ENCODE measurements around the gene TM7SF2. TPM values are rescaled to one million over a fixed set of nuclear protein-coding genes. Genes with fewer than 3 reads are reported as not detected.

The TM7SF2 gene
- total and polyA plus RNA-seq, 2 of the 13 experiments (the other 11 are each of a cell fraction or from before 2014, with no cell fraction given): 56.0 to 66.9 TPM

DNA sequence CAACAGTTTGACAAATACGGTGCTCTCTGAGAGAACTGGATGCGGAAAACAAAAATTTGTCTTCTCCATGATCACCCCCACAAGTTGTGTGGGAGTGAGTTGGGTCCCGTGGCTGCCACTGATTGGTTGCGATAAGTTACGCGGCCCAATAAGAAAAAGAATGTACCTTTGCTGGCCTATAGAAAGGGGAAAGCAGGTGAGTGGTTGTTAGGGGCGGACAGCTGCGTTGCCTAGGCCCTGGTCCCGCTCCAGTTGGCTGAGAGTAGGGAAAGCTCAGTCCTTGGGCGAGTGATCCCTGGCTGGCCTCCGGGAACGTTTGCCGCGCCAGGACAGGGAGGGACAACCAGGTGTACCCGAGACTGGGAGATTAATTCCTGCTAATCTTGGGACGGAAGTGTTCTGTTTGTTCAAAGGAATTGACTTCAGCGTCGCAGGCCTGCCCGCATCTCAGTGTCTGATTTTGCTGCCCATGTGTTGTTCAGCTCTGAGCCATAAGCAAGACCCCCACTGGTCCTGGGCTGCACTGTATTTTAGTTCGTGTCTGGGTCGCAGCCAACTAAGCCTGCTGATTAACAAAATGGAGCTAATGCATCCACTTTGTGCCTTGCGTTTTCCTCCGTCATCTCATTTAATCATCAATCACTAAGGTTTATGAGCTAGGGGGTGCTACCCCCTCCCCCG, 23.4 kb downstream of the TM7SF2 start (continued):
- TF ChIP-seq, protein P1, sequence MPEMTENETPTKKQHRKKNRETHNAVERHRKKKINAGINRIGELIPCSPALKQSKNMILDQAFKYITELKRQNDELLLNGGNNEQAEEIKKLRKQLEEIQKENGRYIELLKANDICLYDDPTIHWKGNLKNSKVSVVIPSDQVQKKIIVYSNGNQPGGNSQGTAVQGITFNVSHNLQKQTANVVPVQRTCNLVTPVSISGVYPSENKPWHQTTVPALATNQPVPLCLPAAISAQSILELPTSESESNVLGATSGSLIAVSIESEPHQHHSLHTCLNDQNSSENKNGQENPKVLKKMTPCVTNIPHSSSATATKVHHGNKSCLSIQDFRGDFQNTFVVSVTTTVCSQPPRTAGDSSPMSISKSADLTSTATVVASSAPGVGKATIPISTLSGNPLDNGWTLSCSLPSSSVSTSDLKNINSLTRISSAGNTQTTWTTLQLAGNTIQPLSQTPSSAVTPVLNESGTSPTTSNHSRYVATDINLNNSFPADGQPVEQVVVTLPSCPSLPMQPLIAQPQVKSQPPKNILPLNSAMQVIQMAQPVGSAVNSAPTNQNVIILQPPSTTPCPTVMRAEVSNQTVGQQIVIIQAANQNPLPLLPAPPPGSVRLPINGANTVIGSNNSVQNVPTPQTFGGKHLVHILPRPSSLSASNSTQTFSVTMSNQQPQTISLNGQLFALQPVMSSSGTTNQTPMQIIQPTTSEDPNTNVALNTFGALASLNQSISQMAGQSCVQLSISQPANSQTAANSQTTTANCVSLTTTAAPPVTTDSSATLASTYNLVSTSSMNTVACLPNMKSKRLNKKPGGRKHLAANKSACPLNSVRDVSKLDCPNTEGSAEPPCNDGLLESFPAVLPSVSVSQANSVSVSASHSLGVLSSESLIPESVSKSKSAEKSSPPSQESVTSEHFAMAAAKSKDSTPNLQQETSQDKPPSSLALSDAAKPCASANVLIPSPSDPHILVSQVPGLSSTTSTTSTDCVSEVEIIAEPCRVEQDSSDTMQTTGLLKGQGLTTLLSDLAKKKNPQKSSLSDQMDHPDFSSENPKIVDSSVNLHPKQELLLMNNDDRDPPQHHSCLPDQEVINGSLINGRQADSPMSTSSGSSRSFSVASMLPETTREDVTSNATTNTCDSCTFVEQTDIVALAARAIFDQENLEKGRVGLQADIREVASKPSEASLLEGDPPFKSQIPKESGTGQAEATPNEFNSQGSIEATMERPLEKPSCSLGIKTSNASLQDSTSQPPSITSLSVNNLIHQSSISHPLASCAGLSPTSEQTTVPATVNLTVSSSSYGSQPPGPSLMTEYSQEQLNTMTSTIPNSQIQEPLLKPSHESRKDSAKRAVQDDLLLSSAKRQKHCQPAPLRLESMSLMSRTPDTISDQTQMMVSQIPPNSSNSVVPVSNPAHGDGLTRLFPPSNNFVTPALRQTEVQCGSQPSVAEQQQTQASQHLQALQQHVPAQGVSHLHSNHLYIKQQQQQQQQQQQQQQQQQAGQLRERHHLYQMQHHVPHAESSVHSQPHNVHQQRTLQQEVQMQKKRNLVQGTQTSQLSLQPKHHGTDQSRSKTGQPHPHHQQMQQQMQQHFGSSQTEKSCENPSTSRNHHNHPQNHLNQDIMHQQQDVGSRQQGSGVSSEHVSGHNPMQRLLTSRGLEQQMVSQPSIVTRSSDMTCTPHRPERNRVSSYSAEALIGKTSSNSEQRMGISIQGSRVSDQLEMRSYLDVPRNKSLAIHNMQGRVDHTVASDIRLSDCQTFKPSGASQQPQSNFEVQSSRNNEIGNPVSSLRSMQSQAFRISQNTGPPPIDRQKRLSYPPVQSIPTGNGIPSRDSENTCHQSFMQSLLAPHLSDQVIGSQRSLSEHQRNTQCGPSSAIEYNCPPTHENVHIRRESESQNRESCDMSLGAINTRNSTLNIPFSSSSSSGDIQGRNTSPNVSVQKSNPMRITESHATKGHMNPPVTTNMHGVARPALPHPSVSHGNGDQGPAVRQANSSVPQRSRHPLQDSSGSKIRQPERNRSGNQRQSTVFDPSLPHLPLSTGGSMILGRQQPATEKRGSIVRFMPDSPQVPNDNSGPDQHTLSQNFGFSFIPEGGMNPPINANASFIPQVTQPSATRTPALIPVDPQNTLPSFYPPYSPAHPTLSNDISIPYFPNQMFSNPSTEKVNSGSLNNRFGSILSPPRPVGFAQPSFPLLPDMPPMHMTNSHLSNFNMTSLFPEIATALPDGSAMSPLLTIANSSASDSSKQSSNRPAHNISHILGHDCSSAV (CRISPR knock-in tag; IDR thresholded peaks at IDR 0.05; ENCODE audit: borderline replicate concordance): no peak
- TF ChIP-seq ZNF761 (CRISPR knock-in tag; conservative IDR thresholded peaks at IDR 0.05) (no peak), ZBTB26 (CRISPR knock-in tag; IDR thresholded peaks at IDR 0.05; ENCODE audit: borderline replicate concordance) (no peak), HHEX (CRISPR knock-in tag; IDR thresholded peaks at IDR 0.05) (no peak), ZFP1 (CRISPR knock-in tag; IDR thresholded peaks at IDR 0.05) (no peak), FUBP1 (CRISPR knock-in tag; IDR thresholded peaks at IDR 0.05; ENCODE audit: borderline replicate concordance) (no peak), RBFOX2 (IDR thresholded peaks at IDR 0.05; ENCODE audit: low read depth, low read length) (no peak), MIER2 (CRISPR knock-in tag; IDR thresholded peaks at IDR 0.05) (no peak), ZSCAN30 (CRISPR knock-in tag; IDR thresholded peaks at IDR 0.05) (no peak), ZKSCAN8 (CRISPR knock-in tag; IDR thresholded peaks at IDR 0.05; ENCODE audit: borderline replicate concordance) (no peak), ZNF274 (CRISPR knock-in tag; IDR thresholded peaks at IDR 0.05) (no peak)
- TF ChIP-seq, protein P2, sequence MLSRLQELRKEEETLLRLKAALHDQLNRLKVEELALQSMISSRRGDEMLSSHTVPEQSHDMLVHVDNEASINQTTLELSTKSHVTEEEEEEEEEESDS (CRISPR knock-in tag; IDR thresholded peaks at IDR 0.05; ENCODE audit: borderline replicate concordance): no peak
- TF ChIP-seq, protein P3, sequence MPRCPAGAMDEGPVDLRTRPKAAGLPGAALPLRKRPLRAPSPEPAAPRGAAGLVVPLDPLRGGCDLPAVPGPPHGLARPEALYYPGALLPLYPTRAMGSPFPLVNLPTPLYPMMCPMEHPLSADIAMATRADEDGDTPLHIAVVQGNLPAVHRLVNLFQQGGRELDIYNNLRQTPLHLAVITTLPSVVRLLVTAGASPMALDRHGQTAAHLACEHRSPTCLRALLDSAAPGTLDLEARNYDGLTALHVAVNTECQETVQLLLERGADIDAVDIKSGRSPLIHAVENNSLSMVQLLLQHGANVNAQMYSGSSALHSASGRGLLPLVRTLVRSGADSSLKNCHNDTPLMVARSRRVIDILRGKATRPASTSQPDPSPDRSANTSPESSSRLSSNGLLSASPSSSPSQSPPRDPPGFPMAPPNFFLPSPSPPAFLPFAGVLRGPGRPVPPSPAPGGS (CRISPR knock-in tag; IDR thresholded peaks at IDR 0.05): no peak

Measured in HepG2 (cell line).